H1 (cell line): ENCODE measurements around the gene NANOS3. TPM values are rescaled to one million over a fixed set of nuclear protein-coding genes. Genes with fewer than 3 reads are reported as not detected.
A peak's percentile ranks its signal among the peaks of the same experiment; 100 is the strongest.

Experiments
- ASH2L ChIP-seq: fragments of 200-600, 300-600 bp; sonication (generic); IDR thresholded peaks from one replicate; pipeline ENCODE4 v1.7.1; 2017; ENCODE audit warnings: low read length
- CTBP2 ChIP-seq: IDR thresholded peaks from 2 replicates; pipeline ENCODE4 v1.7.0; 2011; ENCODE audit warnings: borderline replicate concordance, mild to moderate bottlenecking, moderate library complexity, mixed read lengths, low read length; ENCODE audit not compliant: insufficient read depth, insufficient read length
- HDAC6 ChIP-seq: IDR thresholded peaks from one replicate; pipeline ENCODE4 v1.7.1; 2012; ENCODE audit warnings: low read depth, mild to moderate bottlenecking, inconsistent platforms, low read length, moderate library complexity
- NANOG ChIP-seq: IDR thresholded peaks from 2 replicates; pipeline ENCODE4 v1.6.1; 2011; ENCODE audit warnings: low read length, low read depth, mild to moderate bottlenecking, inconsistent platforms; ENCODE audit not compliant: insufficient read depth, poor library complexity, severe bottlenecking
- NRF1 ChIP-seq: IDR thresholded peaks from 2 replicates; pipeline ENCODE4 v1.6.1; 2011; ENCODE audit warnings: mild to moderate bottlenecking, low read depth, low read length, improper control_type of control experiment
- TAF7 ChIP-seq: optimal IDR thresholded peaks from 2 replicates; pipeline ENCODE3; 2011; ENCODE audit warnings: low read depth, mild to moderate bottlenecking, inconsistent platforms, low read length, moderate library complexity, borderline replicate concordance
- USF2 ChIP-seq: IDR thresholded peaks from 2 replicates; pipeline ENCODE4 v1.6.1; 2011; ENCODE audit warnings: low read length, improper control_type of control experiment
- polyA plus RNA-seq, 7 experiments: library from polyadenylated mRNA; depleted of rRNA in 3 of 7; stranded (reverse) in 5 of 7; unstranded in 2 of 7; fragments of >200 nt in 5 of 7; fragments of 200-250 nt in 2 of 7; gene quantifications; 1 replicate in 5 of 7; 2 replicates in 1 of 7; 4 replicates in 1 of 7; pipeline versions ENCODE4 v1.2.1 to v1.2.3, GENCODE V29; 2011 to 2013; ENCODE audit warnings: missing spikeins in 2 of 7, mixed read lengths in 2 of 7
- total RNA-seq: library from RNA; stranded (reverse); fragmentation: NEBNext Ultra II Directional; extraction: Animal tissue kit (Norgen Biotek cat#: 25700); gene quantifications from 2 replicates; pipeline ENCODE4 v1.2.1, GENCODE V29; 2021
- TF ChIP-seq, protein P1 (sequence below): fragments of 300-600 bp; sonication (generic); IDR thresholded peaks from 2 replicates; pipeline ENCODE4 v1.7.1; 2012; ENCODE audit warnings: low read length, moderate library complexity, mild to moderate bottlenecking, inconsistent platforms; ENCODE audit not compliant: insufficient replicate concordance

The NANOS3 gene
- total and polyA plus RNA-seq, 2 of the 8 experiments (the other 6 are each of a cell fraction or from before 2014, with no cell fraction given) = 0.62 TPM; not detected in 1

DNA sequence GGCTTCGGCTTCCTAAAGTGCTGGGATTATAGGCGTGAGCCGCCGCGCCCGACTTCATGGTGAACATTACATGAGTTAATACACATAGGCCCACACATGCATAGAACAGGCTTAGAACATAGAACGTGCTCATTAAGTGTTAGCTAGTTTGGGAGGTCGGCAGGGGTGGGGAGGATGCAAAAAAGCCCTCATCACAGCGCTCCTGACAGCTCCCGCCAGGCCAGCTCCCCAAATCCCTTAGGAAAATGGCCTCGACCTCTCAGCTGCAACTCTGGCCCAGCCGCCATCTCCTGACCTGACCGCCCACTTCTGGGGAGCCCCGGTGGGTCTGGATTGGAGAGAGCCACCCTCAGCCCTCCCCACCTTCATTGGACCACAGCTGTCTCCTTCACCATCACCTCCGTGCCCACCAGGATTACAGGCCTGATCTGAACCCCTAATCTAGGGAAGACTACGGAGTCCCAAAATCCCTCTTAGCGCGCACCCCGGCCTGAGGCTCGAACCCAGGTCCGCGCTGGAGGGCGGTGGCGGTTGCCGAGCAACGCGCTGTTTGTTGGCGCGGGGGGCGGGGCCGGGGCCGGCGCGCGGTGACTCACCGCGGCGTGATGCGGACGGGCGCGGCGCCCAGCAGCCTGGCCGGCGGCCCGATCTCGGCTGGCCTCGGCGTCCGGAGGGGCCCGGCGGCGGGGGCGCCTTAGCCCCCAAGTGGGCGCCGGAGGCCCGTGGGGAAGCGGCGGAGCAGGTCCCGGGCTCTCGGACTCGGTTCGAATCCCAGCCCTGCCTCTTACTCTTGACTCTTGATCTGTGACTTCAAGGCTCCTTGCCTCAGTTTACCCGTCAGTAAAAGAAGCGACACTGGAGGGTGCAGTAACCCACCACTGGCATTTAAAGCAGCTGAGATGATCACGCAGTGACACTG is 26.7 kb upstream of the NANOS3 start (continued):
- TF ChIP-seq USF2 (no peak), TAF7 (no peak), ASH2L (peak; percentile 52), CTBP2 (no peak), HDAC6 (no peak), NANOG (no peak), NRF1 (no peak)
- TF ChIP-seq, protein P1, sequence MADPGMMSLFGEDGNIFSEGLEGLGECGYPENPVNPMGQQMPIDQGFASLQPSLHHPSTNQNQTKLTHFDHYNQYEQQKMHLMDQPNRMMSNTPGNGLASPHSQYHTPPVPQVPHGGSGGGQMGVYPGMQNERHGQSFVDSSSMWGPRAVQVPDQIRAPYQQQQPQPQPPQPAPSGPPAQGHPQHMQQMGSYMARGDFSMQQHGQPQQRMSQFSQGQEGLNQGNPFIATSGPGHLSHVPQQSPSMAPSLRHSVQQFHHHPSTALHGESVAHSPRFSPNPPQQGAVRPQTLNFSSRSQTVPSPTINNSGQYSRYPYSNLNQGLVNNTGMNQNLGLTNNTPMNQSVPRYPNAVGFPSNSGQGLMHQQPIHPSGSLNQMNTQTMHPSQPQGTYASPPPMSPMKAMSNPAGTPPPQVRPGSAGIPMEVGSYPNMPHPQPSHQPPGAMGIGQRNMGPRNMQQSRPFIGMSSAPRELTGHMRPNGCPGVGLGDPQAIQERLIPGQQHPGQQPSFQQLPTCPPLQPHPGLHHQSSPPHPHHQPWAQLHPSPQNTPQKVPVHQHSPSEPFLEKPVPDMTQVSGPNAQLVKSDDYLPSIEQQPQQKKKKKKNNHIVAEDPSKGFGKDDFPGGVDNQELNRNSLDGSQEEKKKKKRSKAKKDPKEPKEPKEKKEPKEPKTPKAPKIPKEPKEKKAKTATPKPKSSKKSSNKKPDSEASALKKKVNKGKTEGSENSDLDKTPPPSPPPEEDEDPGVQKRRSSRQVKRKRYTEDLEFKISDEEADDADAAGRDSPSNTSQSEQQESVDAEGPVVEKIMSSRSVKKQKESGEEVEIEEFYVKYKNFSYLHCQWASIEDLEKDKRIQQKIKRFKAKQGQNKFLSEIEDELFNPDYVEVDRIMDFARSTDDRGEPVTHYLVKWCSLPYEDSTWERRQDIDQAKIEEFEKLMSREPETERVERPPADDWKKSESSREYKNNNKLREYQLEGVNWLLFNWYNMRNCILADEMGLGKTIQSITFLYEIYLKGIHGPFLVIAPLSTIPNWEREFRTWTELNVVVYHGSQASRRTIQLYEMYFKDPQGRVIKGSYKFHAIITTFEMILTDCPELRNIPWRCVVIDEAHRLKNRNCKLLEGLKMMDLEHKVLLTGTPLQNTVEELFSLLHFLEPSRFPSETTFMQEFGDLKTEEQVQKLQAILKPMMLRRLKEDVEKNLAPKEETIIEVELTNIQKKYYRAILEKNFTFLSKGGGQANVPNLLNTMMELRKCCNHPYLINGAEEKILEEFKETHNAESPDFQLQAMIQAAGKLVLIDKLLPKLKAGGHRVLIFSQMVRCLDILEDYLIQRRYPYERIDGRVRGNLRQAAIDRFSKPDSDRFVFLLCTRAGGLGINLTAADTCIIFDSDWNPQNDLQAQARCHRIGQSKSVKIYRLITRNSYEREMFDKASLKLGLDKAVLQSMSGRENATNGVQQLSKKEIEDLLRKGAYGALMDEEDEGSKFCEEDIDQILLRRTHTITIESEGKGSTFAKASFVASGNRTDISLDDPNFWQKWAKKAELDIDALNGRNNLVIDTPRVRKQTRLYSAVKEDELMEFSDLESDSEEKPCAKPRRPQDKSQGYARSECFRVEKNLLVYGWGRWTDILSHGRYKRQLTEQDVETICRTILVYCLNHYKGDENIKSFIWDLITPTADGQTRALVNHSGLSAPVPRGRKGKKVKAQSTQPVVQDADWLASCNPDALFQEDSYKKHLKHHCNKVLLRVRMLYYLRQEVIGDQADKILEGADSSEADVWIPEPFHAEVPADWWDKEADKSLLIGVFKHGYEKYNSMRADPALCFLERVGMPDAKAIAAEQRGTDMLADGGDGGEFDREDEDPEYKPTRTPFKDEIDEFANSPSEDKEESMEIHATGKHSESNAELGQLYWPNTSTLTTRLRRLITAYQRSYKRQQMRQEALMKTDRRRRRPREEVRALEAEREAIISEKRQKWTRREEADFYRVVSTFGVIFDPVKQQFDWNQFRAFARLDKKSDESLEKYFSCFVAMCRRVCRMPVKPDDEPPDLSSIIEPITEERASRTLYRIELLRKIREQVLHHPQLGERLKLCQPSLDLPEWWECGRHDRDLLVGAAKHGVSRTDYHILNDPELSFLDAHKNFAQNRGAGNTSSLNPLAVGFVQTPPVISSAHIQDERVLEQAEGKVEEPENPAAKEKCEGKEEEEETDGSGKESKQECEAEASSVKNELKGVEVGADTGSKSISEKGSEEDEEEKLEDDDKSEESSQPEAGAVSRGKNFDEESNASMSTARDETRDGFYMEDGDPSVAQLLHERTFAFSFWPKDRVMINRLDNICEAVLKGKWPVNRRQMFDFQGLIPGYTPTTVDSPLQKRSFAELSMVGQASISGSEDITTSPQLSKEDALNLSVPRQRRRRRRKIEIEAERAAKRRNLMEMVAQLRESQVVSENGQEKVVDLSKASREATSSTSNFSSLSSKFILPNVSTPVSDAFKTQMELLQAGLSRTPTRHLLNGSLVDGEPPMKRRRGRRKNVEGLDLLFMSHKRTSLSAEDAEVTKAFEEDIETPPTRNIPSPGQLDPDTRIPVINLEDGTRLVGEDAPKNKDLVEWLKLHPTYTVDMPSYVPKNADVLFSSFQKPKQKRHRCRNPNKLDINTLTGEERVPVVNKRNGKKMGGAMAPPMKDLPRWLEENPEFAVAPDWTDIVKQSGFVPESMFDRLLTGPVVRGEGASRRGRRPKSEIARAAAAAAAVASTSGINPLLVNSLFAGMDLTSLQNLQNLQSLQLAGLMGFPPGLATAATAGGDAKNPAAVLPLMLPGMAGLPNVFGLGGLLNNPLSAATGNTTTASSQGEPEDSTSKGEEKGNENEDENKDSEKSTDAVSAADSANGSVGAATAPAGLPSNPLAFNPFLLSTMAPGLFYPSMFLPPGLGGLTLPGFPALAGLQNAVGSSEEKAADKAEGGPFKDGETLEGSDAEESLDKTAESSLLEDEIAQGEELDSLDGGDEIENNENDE = no peak
